Dermis blood vessel endothelial cell (primary cell): Measurements from ENCODE around the gene GRK3. TPM values are rescaled to one million over a fixed set of nuclear protein-coding genes. Genes with fewer than 3 reads are reported as not detected.

Experiments
- DNase-seq: peaks from one replicate; pipeline ENCODE4 v3.0.0; 2010
- total RNA-seq: library from RNA; depleted of rRNA; stranded (reverse); fragments of >200 nt; gene quantifications from 2 replicates; pipeline ENCODE4 v1.2.3, GENCODE V29; 2014

GRK3 gene
- total RNA-seq, 1 donor from 2014 or later = 0.51 TPM

GRCh38 chr22:25627271-25627852 is 62.9 kb downstream of the GRK3 start:
- DNase-seq = no peak

DNA sequence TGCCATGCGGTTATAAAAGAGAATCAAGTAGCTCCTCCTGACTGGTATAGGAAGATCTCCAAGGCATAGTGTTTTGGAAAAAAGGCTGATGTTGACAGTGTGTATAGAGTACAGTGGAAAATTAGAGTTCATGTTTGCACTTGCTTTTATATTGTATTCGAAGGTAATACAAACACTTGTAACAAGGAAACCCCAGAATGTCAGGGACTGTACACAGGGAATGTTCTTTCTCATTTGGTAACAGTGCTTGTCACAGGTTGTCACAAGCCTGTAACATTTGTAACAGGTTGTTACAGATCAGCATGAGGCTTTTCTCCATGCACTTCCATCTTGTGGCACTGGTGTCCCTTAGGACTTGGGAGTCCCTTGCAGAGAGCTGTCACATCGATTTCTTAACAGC is 64.0 kb downstream of the GRK3 start:
- no peak for DNase-seq

- no peak for DNase-seq
Measured at GRCh38 chr22:25629613-25630012, 65.1 kb downstream of the GRK3 start.

GRCh38 chr22:25630447-25630846 is 66.0 kb downstream of the GRK3 start:
- DNase-seq = no peak

DNA sequence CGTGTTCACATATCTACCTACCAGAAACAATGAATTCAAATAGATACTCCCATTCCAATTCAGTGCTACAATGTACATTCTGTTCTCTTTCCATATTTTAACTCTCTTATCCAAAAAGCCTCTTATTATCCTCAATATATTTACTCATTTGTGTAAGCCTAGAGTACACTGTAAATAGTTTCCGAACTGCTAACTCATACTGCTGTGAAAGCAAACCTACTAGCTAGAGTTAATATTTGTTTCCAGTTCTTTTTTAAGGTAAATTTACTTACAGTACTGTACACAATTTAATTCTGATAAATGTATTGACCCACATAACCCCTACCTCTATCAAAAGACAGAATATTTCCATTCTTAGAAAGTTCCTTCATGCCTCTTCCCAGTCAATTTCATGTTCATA is 71.8 kb downstream of the GRK3 start:
- DNase-seq = no peak

DNA sequence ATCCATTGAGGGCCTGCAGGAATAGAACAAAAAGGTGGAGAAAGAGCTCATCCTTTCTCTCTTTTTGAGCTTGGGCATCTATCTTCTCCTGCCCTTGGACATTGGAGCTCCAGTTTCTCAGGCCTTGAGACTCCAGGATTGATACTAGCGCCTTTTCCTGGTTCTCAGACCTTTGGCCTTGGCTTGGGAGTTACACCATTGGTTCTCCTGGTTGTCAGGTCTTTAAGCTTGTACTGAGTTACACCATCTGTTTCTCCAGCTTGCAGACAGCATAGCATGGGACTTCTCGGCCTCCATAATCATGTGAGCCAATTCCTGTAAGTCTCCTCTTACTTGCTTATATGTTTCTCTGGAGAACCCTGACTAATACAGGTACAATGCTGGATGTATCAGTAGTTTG is 72.6 kb downstream of the GRK3 start:
- no peak for DNase-seq

GRCh38 chr22:25637672-25638071 is 73.2 kb downstream of the GRK3 start:
- DNase-seq = no peak

DNA sequence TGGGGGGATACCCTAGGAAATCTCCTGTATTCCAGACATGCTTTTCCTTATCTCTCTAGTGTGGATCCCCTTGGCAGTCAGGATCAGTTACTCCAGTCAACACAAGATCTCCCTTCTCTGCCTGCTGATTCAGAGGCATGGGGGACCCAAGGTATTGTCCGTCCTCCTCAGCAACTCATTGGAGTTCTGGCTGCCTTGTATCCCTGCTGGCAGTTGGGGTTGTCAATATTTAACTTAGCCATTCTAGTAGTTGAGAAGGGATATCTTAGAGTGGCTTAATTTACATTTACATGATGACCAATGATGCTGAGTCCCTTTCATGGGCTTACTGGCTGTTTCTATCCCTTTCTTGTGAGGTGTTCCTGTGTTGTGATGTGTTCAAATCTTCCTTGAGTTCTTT is 74.2 kb downstream of the GRK3 start:
- no peak for DNase-seq

- DNase-seq = no peak
Measured at GRCh38 chr22:25641650-25642049, 77.2 kb downstream of the GRK3 start.

DNA sequence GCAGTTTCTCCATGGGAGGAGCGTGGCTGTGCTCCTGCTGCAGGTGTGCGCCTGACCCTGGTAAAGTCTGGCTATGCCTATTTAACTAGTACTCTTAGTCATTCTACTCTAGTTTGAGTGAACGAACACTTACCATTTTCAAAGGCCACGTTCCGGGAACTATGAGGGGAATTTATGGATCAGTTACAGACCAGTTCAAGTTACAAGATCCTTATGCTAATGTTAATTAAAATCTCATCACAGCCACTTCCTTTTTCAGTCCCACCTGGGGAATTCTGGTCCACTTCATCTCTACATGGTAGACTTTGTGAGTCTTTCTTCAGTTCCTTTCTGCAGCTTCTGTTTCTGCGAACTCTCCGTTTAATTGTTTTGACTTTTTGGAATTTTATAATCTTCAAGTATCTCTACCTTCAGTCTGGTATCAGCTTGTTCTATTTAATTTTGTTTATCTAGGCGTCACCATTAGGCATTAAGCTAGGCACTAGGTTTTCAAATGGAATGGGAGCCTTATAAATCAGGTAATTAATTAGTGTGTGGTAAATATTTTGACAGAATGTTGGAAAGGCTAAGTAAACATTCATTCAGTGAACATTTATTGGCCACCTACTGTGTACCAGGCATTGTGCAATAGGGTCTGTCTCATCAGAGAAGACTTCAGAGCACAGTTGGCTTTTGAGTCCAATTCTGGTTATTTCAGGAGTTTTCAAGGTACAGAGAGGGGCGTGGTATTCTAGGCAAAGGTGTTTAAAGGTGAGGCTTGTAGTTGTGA is 78.9 kb downstream of the GRK3 start:
- DNase-seq = no peak

GRCh38 chr22:25644122-25644521 is 79.6 kb downstream of the GRK3 start:
- DNase-seq = no peak

DNA sequence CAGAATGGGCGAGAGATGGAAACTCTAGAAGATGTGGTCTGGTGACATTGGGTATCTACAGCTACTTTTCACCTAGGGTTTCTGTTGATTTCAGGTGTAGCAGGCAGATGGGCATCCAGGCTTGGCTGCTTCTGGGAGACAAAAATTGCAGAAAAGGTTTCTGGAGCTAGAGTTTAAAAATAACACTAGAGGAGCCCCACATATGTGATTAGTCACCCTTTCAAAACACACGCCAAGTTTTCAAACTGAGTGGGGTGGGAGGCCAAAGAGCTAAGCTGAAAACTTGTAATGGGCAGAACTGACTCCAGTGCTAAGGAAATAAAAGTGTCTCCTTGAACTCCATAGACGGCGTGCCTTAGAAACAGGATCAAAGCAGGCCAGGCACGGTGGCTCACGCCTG is 80.8 kb downstream of the GRK3 start:
- DNase-seq = no peak

DNA sequence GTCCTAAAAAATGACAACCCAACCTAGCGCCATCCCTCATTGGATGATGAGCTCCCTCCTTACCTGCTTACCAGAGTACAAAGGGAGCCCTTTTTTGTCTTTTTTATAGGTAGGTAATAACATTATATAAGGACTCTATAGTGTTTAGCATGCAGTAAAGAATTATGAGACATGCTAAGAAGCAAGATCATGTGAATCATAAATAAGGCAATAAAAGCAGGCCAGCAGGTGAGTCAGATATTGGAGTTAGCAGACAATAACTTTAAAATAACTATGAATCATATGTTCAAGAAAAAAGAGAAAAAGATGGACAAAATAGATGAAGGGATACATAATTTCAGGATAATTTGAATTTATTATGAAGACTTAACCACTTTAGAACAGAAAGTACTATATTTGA is 81.5 kb downstream of the GRK3 start:
- no peak for DNase-seq

GRCh38 chr22:25650833-25651232 is 86.4 kb downstream of the GRK3 start:
- no peak for DNase-seq

- no peak for DNase-seq
Measured at GRCh38 chr22:25651332-25652085, 87.0 kb downstream of the GRK3 start.

GRCh38 chr22:25654676-25655075 is 90.2 kb downstream of the GRK3 start:
- no peak for DNase-seq

- no peak for DNase-seq
Measured at GRCh38 chr22:25655371-25655935, 91.0 kb downstream of the GRK3 start.

DNA sequence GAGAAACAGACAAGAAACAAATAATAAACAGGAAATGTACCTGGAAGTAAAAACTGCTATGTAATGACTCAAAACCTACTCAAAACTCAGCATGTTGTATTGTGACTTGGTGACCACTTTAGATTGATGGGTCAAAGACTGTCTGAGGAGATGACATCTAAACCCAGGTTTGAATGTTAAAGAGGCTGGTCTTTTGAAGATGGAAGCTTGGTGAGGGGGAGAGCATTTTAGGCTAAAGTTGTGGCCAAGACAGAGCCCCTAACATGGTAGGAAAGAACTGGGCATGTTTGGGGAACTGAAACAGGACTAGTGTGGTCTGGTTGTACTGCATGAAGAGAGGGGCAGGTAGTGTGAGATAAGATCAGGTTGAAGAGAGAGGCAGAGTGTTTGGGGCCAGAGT is 92.2 kb downstream of the GRK3 start:
- no peak for DNase-seq

- DNase-seq = no peak
Measured at GRCh38 chr22:25658633-25659032, 94.2 kb downstream of the GRK3 start.

DNA sequence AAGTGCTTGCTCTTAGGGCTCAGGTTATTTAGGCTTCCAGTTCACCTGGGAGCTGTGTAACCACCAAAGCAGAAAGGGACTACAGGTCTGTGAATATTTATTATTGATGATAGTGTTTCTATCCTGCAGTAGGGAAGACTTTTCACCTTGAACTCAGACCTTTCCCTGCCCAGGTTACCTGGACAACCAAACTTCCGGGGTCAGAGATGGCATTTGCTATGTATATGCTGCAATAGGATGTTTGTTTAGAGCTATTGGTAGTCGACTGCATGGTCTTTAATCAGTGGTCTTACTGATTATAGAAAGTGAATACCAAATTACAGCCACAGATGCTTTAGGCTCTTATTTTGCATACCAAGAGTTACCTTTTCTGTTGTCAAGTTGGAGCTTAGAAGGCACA is 94.9 kb downstream of the GRK3 start:
- no peak for DNase-seq

- DNase-seq = no peak
Measured at GRCh38 chr22:25660336-25660735, 95.9 kb downstream of the GRK3 start.

GRCh38 chr22:25661073-25661472 is 96.6 kb downstream of the GRK3 start:
- DNase-seq = no peak

GRCh38 chr22:25663654-25664053 is 99.2 kb downstream of the GRK3 start:
- DNase-seq = no peak

DNA sequence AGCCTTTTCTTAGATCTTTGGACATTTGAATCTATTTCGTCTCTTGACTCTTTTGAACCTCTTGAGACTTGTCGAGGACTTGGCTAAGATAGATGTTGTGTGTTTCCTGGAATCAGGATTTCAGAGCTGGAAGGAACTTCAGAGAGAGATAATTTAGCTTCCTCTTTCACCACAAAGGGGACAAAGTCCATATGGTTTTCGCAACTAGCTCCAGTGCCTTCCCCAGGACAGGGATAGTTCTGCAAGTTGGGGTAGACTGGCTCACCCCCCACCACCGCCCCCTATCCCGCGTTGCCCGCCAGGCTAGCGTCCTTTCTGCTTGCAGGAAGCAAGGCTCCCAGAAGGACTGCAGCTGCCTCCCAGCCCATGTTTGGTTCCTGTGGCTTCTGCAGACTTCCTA is 101.8 kb downstream of the GRK3 start:
- no peak for DNase-seq
